Adipose tissue (tissue), 3 donors: ENCODE results near the gene WDR73. TPM values are rescaled to one million over a fixed set of nuclear protein-coding genes. Genes with fewer than 3 reads are reported as not detected.

Experiments used
- H3K27ac ChIP-seq: one replicate; pipeline ENCODE4 v1.5.1; 2013; ENCODE audit warnings: low read depth, low read length
- WGBS, 3 donors: extraction: QIAGEN DNeasy Blood & Tissue Kit; methylation state at CpG; one replicate each; pipeline ENCODE4 v1.1.7; 2013; 5-methylcytosine and 5-hydroxymethylcytosine counted together
- polyA plus RNA-seq, 3 donors: library from polyadenylated mRNA; stranded (reverse); fragments of 200-250 nt; gene quantifications; one replicate each; pipeline ENCODE4 v1.2.3, GENCODE V29; 2013
- donor health status: healthy with polysubstance abuse.
- donor health status: Bipolar disorder and iron deficiency.
- donor health status: healthy.

WDR73 gene
- polyA plus RNA-seq, 3 donors = 10.7 to 13.5 (median 10.9) TPM

GRCh38 chr15:84600687-84601554, 53.2 kb downstream of the WDR73 start, which contains the start of gene ZSCAN2:
ZSCAN2 (plus strand) TSS chr15:84601009; CDS start chr15:84603928, 2,919 bp downstream.
- no peak within 1 kb of the TSS for H3K27ac ChIP-seq
- WGBS, 3 donors = 0% methylated on average over 64 to 68 of the region's 68 CpGs

- 0 to 1% (median 0%) methylated on average over 20 of the region's 20 CpGs for WGBS, 3 donors
- H3K27ac ChIP-seq = no peak overlapping the region
Observed at GRCh38 chr15:84600331-84600686, 53.8 kb downstream of the WDR73 start.

GRCh38 chr15:84599906-84600305, 54.2 kb downstream of the WDR73 start:
- 58 to 73% (median 69%) methylated on average over 10 of the region's 10 CpGs for WGBS, 3 donors
- H3K27ac ChIP-seq = no peak overlapping the region

DNA sequence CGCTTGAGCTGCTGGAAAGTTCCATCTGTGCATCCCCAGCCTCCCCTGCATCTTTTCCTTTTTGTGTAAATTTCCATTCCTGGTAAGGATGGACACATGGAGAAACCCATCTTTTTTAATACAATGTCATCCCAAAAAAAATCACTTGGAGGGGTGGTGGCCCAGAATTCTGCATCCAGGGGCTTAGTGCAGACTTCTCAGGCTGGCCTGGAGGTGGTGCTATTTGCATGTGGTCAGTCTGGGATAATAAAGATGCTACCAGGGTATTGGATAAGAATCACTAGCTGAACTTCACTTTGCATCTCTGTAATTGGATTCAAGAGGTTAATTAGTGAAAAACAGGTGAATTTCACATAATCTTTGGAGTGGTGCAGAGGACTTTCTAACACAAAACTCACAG, 55.1 kb downstream of the WDR73 start:
- 26 to 84% (median 65%) methylated on average over 1 of the region's 1 CpG for WGBS, 3 donors
- no peak overlapping the region for H3K27ac ChIP-seq

GRCh38 chr15:84598250-84598649, 55.8 kb downstream of the WDR73 start:
- 53 to 64% (median 63%) methylated on average over 2 of the region's 2 CpGs for WGBS, 3 donors
- H3K27ac ChIP-seq = no peak overlapping the region

- no peak overlapping the region for H3K27ac ChIP-seq
- 39 to 73% (median 57%) methylated on average over 3 of the region's 3 CpGs for WGBS, 3 donors
Observed at GRCh38 chr15:84597296-84597695, 56.8 kb downstream of the WDR73 start.

- no peak overlapping the region for H3K27ac ChIP-seq
- 70 to 96% (median 74%) methylated on average over 2 of the region's 2 CpGs for WGBS, 3 donors
Observed at GRCh38 chr15:84595660-84596059, 58.4 kb downstream of the WDR73 start.

DNA sequence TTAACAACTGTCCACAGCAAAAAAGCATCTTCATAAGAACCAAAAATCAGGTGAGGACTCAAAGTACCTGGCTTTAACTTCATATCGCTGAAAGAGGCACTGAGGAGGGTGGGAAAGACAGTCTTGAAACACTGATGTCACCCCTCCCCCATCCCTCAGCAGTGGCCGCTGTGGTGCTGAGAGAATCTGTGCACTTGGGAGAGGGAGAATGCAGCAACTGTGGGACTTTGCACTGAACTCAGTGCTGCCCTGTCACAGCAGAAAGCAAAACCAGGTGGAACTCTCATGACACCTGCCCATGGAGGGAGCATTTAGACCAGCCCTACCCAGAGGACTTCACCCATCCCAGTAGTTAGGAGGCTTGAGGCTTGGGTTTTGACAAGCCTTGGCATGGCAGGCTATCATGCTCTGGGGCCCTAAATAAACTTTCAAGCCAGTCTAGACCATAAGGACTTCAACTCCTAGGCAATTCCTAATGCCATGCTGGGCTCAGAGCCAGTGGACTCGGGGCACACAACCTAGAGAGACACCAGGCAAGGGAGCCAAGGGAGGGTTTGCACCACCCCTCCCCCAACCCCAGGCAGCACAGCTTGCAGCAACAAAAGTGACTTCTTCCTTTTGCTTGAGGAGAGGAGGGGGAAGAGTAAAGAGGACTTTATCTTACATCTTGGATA, 59.3 kb downstream of the WDR73 start:
- 50 to 81% (median 66%) methylated on average over 3 of the region's 3 CpGs for WGBS, 3 donors
- no peak overlapping the region for H3K27ac ChIP-seq

GRCh38 chr15:84591815-84592214, 62.3 kb downstream of the WDR73 start:
- H3K27ac ChIP-seq = no peak overlapping the region
- 97 to 100% (median 100%) methylated on average over 1 of the region's 1 CpG for WGBS, 3 donors

GRCh38 chr15:84590406-84590805, 63.7 kb downstream of the WDR73 start:
- WGBS, 3 donors = 72 to 83% (median 79%) methylated on average over 2 of the region's 2 CpGs
- no peak overlapping the region for H3K27ac ChIP-seq

Other genes with a start within 250 kb of the WDR73 start
- 1 to 10 TPM; 1.8 to 9.9 (median 9.5) TPM for gene ZSCAN2, start 53.3 kb downstream of the WDR73 start, polyA plus RNA-seq
- 100 to 1,000 TPM in 1 of 3 donors, 10 to 100 TPM in 2; 11.6 to 116 (median 62.3) TPM for gene NMB, start 3.9 kb upstream of the WDR73 start, polyA plus RNA-seq
- gene SEC11A, start 61.9 kb upstream of the WDR73 start, polyA plus RNA-seq = 100 to 1,000 TPM in 2 of 3 donors, 10 to 100 TPM in 1; 92.2 to 290 (median 215) TPM
- gene ZNF592, start 94.3 kb upstream of the WDR73 start, polyA plus RNA-seq = 10 to 100 TPM in 1 of 3 donors, 1 to 10 TPM in 2; 6.6 to 12.8 (median 9.6) TPM
- 1 to 10 TPM; 5.7 to 9.1 (median 6.9) TPM for gene ALPK3, start 163.1 kb upstream of the WDR73 start, polyA plus RNA-seq
- gene SLC28A1, start 230.4 kb upstream of the WDR73 start, polyA plus RNA-seq = under 1 TPM in 2 of 3 donors, not detected in 1; 0.02 to 0.34 TPM